ENCODE measurements around the gene FBXO9. TPM values are rescaled to one million over a fixed set of nuclear protein-coding genes. Genes with fewer than 3 reads are reported as not detected.

The FBXO9 gene
- total and polyA plus RNA-seq, 10 of the 15 experiments (the other 5 are each of a cell fraction or from before 2014, with no cell fraction given): 9.9 to 68.9 (median 31.3) TPM

GRCh38 chr6:53112404-53112803, 47.2 kb downstream of the FBXO9 start (continued):
- TF ChIP-seq POU2F2 (IDR thresholded peaks at IDR 0.05; ENCODE audit: borderline replicate concordance, low read depth, low read length): no peak

DNA sequence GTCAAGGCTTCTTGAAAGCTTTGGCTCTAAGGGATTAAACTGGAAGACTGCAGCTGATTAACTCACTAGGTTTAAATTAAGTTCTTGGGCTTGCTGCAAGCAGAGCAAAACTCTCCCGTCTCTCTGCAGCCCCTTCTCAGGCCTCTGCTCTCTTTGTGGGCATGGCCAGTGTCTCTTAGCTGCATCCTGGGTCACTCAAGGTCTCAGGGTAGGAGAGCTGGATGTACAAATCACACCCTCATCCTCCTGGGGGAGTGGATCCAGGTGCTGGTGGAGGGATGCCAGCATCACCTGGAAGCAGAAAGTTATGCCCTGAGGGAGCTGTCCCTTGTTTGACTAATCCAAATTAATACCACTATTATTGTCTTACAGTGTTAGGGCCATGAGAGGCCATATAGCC, 47.7 kb downstream of the FBXO9 start:
- Histone ChIP-seq H3K9me3 (replicated peaks; ENCODE audit: control insufficient read depth, insufficient read depth, low read length) (no peaks in the 10 kb centered on the region), H4K20me1 (ENCODE audit: control insufficient read depth, insufficient read depth) (no peaks in the 10 kb centered on the region), H3K79me2 (ENCODE audit: control insufficient read depth, insufficient read depth, low read length) (no peaks in the 10 kb centered on the region), H3K4me2 (ENCODE audit: control insufficient read depth, insufficient read depth) (no peak overlapping the region), H3K9ac (ENCODE audit: control insufficient read depth, insufficient read depth, low read length) (no peak overlapping the region), H3K27me3 (replicated peaks in 1 of 2; ENCODE audit: control insufficient read depth in 2 of 2, insufficient read depth in 2 of 2, low read length in 1 of 2) (no peaks in the 10 kb centered on the region; a peak in 1 of 4 replicates), H3K27ac (ENCODE audit: control insufficient read depth, insufficient read depth) (no peak overlapping the region), H3K36me3 (ENCODE audit: control insufficient read depth in 2 of 2, insufficient read depth in 2 of 2, low read length in 1 of 2) (no peaks in the 10 kb centered on the region), H3K4me3 (no peak overlapping the region), H3K4me1 (ENCODE audit: control insufficient read depth, insufficient read depth, low read length) (peaks cover 7% of the 10 kb centered on the region; the same call in 1 of the 2 replicates), H2AFZ (ENCODE audit: control insufficient read depth, low read depth, low read length) (no peak overlapping the region)
- WGBS (ENCODE audit: insufficient coverage, insufficient replicate concordance, low lambda C conversion rate, missing lambda C conversion rate): 0% methylated on average over 1 of the region's 1 CpG
- ChIA-PET SMC1A (ENCODE audit: uncharacterized antibody, unreplicated experiment) (no interaction called here), RAD21 (ENCODE audit: unreplicated experiment) (no interaction called here), CTCF (interaction anchor here (0.6 to 0.7 kb wide), 2 partner anchors 19 to 379 kb away, joined by 3 read pairs; no protein-coding TSS in a partner anchor), POLR2A (no interaction called here)
- DNase-seq (ENCODE audit: low read depth, low spot score) (no peak), FAIRE-seq (no peak), ATAC-seq (no peak)
- in situ Hi-C loops (cut with MboI) (no loop called here), intact Hi-C loops (cut with micrococcal nuclease; ENCODE audit: unreplicated experiment) (no loop called here)
- no TSS peak for BruUV-seq (replicated peaks)
- no peak for TF ChIP-seq IKZF1 (conservative IDR thresholded peaks at IDR 0.05)
- no peak for TF ChIP-seq JUND (IDR thresholded peaks at IDR 0.05; ENCODE audit: low read depth, low read length)
- TF ChIP-seq TBL1XR1 (IDR thresholded peaks at IDR 0.05; ENCODE audit: low read depth, low read length): no peak
- TF ChIP-seq ZNF207 (IDR thresholded peaks at IDR 0.05; ENCODE audit: borderline replicate concordance): no peak
- TF ChIP-seq ZNF384 (IDR thresholded peaks at IDR 0.05; ENCODE audit: borderline replicate concordance, low read depth, low read length): no peak
- TF ChIP-seq CHD4 (IDR thresholded peaks at IDR 0.05): no peak
- no peak for TF ChIP-seq SRF (IDR thresholded peaks at IDR 0.05; ENCODE audit: low read depth in 2 of 2, low read length in 2 of 2)
- no peak for TF ChIP-seq MYC (IDR thresholded peaks at IDR 0.05; ENCODE audit: insufficient read depth, insufficient read length, insufficient replicate concordance, low read length, severe bottlenecking)
- no peak for TF ChIP-seq BCL11A (IDR thresholded peaks at IDR 0.05; ENCODE audit: low read depth, low read length)
- no peak for TF ChIP-seq KAT2A (conservative IDR thresholded peaks at IDR 0.05; ENCODE audit: control insufficient read depth, low read depth, low read length)
- TF ChIP-seq HDAC6 (IDR thresholded peaks at IDR 0.05; ENCODE audit: unreplicated experiment): no peak
